Prostate gland (tissue), 2 donors: Measurements from ENCODE around the gene EIPR1. TPM values are rescaled to one million over a fixed set of nuclear protein-coding genes. Genes with fewer than 3 reads are reported as not detected.
A peak's percentile ranks its signal among the peaks of the same experiment; 100 is the strongest.

ENCODE experiments used
- DNase-seq: peaks from one replicate; pipeline ENCODE4 v3.0.0-alpha.2; 2019; ENCODE audit warnings: low spot score
- H3K27ac ChIP-seq, 2 donors: fragments of 200-600 bp; sonication (generic); 2 replicates each; pipeline ENCODE4 v1.5.1; 2017 to 2019
- H3K27me3 ChIP-seq: fragments of 200-600 bp; sonication (generic); replicated peaks from 2 replicates; pipeline ENCODE4 v1.5.1; 2019; ENCODE audit not compliant: insufficient read depth
- H3K36me3 ChIP-seq, 2 donors: fragments of 200-600 bp; sonication (generic); 1 replicate in 1 of 2; 2 replicates in 1 of 2; pipeline versions ENCODE4 v1.5.1 to v1.8.1; 2017 to 2019
- H3K4me1 ChIP-seq: fragments of 200-600 bp; sonication (generic); replicated peaks from 2 replicates; pipeline ENCODE4 v1.5.1; 2019
- H3K4me3 ChIP-seq, 2 donors: fragments of 200-600 bp; sonication (generic); 2 replicates each; pipeline ENCODE4 v1.5.1; 2017 to 2019
- H3K9me3 ChIP-seq: fragments of 200-600 bp; sonication (generic); 2 replicates; pipeline ENCODE4 v1.5.1; 2017
- POLR2A ChIP-seq: fragments of 450-650 bp; IDR thresholded peaks from one replicate; pipeline ENCODE4 v1.6.1; 2016; ENCODE audit warnings: antibody characterized with exemption, mild to moderate bottlenecking
- POLR2AphosphoS5 ChIP-seq: sonication (generic); formaldehyde crosslinking; IDR thresholded peaks from one replicate; pipeline ENCODE4 v1.6.1; 2017; ENCODE audit warnings: antibody characterized with exemption
- WGBS: methylation state at CpG from one replicate; pipeline ENCODE4 v1.1.5; 2018; 5-methylcytosine and 5-hydroxymethylcytosine counted together
- intact Hi-C: fragments of 100-400 bp; cut with DNase I; formaldehyde crosslinking; loops from one replicate; pipeline ENCODE4 v1.14.2; 2022
- total RNA-seq, 2 donors: library from RNA; depleted of rRNA; stranded (reverse); fragments of >200 nt; gene quantifications; one replicate each; pipeline ENCODE4 v1.1.0, GENCODE V29; 2016
- TF ChIP-seq, protein P1 (sequence below), 4 experiments: fragments of 200-600 bp in 2 of 4; fragments of 450-650 bp in 2 of 4; sonication (generic) in 2 of 4; IDR thresholded peaks; 1 replicate in 3 of 4; 2 replicates in 1 of 4; pipeline ENCODE4 v1.5.1; 2016 to 2019; ENCODE audit warnings: antibody characterized with exemption in 4 of 4, mild to moderate bottlenecking in 2 of 4, moderate library complexity in 2 of 4

The EIPR1 gene
- total RNA-seq, 2 donors from 2014 or later = 30.0 to 52.3 TPM

DNA sequence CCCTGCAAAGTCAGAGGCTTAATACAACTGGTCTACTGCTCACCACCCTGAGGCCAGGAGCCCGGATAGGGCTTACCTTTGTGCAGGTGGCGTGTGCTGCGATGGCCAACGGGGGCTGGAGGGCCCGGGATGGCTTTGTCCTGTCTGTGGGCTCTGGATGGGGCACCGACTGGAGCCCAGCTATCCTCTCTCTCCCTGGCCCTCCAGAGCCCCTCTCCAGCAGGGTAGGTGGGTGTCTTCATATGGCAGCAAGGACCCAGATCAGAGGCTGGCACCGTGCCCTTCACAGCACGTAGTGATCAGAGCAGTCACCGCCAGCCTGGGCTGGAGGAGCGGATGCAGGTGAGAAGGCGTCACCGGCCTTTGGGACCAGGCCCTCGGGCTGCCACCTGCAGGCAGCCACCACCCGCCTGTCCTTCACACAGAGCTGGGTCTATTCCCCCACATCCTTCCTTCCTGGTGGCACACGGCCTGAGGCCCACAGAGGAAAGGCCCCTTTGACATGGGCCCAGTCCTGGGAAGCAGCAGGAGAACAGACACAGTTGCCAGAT, 232.1 kb downstream of the EIPR1 start:
- H3K27me3 ChIP-seq = no peaks in the 10 kb centered on the region
- H3K4me1 ChIP-seq = peaks cover 8% of the 10 kb centered on the region
- no peak for DNase-seq
- H3K36me3 ChIP-seq = no peaks in the 10 kb centered on the region
- WGBS = 91% methylated on average over 15 of the region's 15 CpGs
- TF ChIP-seq POLR2AphosphoS5 (no peak), POLR2A (no peak)
- TF ChIP-seq, protein P1, sequence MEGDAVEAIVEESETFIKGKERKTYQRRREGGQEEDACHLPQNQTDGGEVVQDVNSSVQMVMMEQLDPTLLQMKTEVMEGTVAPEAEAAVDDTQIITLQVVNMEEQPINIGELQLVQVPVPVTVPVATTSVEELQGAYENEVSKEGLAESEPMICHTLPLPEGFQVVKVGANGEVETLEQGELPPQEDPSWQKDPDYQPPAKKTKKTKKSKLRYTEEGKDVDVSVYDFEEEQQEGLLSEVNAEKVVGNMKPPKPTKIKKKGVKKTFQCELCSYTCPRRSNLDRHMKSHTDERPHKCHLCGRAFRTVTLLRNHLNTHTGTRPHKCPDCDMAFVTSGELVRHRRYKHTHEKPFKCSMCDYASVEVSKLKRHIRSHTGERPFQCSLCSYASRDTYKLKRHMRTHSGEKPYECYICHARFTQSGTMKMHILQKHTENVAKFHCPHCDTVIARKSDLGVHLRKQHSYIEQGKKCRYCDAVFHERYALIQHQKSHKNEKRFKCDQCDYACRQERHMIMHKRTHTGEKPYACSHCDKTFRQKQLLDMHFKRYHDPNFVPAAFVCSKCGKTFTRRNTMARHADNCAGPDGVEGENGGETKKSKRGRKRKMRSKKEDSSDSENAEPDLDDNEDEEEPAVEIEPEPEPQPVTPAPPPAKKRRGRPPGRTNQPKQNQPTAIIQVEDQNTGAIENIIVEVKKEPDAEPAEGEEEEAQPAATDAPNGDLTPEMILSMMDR (IDR thresholded peaks at IDR 0.05) = no peak
- H3K4me3 ChIP-seq = no peak overlapping the region
- intact Hi-C loops = no loop called here
- H3K9me3 ChIP-seq = no peaks in the 10 kb centered on the region
- H3K27ac ChIP-seq = no peak overlapping the region

DNA sequence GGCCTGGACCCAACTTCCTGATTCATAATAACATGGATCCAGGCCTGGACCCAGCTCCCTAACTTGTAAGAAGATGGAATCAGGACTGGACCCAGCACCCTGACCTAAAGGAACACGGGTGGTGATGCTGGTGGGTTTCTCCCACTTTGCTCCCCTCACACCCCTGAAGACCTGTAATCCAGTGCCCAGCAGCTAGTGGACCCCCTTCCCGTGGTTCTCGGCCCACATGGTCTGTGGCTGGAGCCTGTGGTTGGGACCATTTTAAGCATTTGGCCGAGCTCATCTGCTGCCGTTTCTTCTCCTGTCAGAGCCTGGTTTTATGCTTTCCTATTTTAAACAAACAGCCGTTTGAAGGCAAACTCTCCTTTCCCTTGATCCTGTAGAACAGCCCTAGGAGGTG, 232.8 kb downstream of the EIPR1 start:
- no peaks in the 10 kb centered on the region for H3K9me3 ChIP-seq
- H3K4me3 ChIP-seq = no peak overlapping the region
- no peaks in the 10 kb centered on the region for H3K27me3 ChIP-seq
- H3K36me3 ChIP-seq = no peaks in the 10 kb centered on the region
- WGBS = 64% methylated on average over 6 of the region's 6 CpGs
- no peak overlapping the region for H3K27ac ChIP-seq
- no peak for TF ChIP-seq POLR2A
- TF ChIP-seq, protein P1 (IDR thresholded peaks at IDR 0.05) = no peak
- no peak for TF ChIP-seq POLR2AphosphoS5
- no peak for DNase-seq
- intact Hi-C loops = no loop called here
- H3K4me1 ChIP-seq = peaks cover 4% of the 10 kb centered on the region

DNA sequence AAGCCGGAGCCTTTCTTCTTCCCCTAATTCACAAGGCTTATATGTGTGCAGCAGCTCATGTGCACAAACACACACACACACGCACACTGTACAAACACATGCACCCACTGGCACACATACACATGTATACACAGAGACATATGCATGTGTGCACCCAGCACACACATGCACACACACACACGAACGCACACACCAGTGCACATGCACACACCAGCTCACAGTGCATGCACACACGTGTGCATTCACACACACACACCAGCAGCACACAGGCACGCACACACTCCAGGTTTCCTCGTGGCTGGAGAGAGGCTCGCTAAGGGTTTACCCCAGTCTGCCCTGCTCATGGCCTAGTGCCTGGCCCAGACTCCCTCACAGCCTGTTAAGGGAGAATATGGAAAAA, 234.0 kb downstream of the EIPR1 start:
- Histone ChIP-seq H3K27me3 (no peaks in the 10 kb centered on the region), H3K9me3 (no peaks in the 10 kb centered on the region), H3K36me3 (no peaks in the 10 kb centered on the region), H3K4me3 (no peak overlapping the region), H3K27ac (no peak overlapping the region), H3K4me1 (no peaks in the 10 kb centered on the region)
- TF ChIP-seq POLR2AphosphoS5 (no peak), POLR2A (no peak)
- TF ChIP-seq, protein P1 (IDR thresholded peaks at IDR 0.05) = no peak
- WGBS = 70% methylated on average over 8 of the region's 8 CpGs
- DNase-seq = no peak
- intact Hi-C loops = no loop called here

DNA sequence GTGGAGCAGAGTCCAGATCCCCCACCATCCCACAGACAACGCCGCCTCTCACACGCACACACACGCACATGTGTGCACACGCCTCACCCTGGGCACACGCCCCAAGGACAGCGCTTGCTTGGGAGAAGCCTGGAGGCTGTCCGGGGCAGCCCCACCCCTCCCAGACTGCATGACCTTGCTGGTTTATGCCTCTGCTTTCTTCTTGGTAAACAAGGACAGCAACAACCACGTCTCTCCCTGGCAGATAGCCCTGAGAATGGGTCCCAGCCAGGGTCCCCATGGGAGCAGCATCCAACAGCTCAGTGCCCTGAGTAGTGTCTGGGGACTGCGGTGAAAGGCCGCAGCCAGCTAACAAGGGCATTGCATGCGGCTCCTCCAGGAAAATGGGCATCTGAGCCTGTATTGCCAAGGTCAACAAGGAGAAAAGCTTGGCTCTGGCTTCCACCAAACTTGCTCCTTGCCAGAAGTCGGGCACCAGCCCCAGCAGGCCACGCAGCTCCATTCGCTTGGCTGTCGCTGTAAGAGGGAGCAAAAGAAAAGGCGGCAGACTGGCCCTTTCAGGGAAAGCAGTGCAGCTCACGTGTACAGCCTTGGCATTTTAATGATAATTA, 234.6 kb downstream of the EIPR1 start:
- H3K27ac ChIP-seq = no peak overlapping the region

More for the DNA sequence above, 234.6 kb downstream of the EIPR1 start:
- TF ChIP-seq POLR2A (no peak), POLR2AphosphoS5 (no peak)
- TF ChIP-seq, protein P1 (IDR thresholded peaks at IDR 0.05) = no peak
- Histone ChIP-seq H3K4me1 (no peaks in the 10 kb centered on the region), H3K9me3 (no peaks in the 10 kb centered on the region), H3K27me3 (no peaks in the 10 kb centered on the region), H3K36me3 (no peaks in the 10 kb centered on the region), H3K4me3 (no peak overlapping the region)
- intact Hi-C loops = no loop called here
- WGBS = 36% methylated on average over 18 of the region's 18 CpGs
- DNase-seq = peak; percentile 60
